ENCODE results near the gene KANSL1.

- TF ChIP-seq POLR2A (IDR thresholded peaks at IDR 0.05; ENCODE audit: low read depth, low read length) (no peak), TAF1 (IDR thresholded peaks at IDR 0.05; ENCODE audit: borderline replicate concordance, low read depth, low read length) (no peak)
Observed at GRCh38 chr17:46197530-46197929, 4.3 kb upstream of the KANSL1 start.
